ENCODE results near the gene PROZ. TPM values are rescaled to one million over a fixed set of nuclear protein-coding genes. Genes with fewer than 3 reads are reported as not detected.

PROZ gene
- total RNA-seq, 1 experiment from 2014 or later = not detected

DNA sequence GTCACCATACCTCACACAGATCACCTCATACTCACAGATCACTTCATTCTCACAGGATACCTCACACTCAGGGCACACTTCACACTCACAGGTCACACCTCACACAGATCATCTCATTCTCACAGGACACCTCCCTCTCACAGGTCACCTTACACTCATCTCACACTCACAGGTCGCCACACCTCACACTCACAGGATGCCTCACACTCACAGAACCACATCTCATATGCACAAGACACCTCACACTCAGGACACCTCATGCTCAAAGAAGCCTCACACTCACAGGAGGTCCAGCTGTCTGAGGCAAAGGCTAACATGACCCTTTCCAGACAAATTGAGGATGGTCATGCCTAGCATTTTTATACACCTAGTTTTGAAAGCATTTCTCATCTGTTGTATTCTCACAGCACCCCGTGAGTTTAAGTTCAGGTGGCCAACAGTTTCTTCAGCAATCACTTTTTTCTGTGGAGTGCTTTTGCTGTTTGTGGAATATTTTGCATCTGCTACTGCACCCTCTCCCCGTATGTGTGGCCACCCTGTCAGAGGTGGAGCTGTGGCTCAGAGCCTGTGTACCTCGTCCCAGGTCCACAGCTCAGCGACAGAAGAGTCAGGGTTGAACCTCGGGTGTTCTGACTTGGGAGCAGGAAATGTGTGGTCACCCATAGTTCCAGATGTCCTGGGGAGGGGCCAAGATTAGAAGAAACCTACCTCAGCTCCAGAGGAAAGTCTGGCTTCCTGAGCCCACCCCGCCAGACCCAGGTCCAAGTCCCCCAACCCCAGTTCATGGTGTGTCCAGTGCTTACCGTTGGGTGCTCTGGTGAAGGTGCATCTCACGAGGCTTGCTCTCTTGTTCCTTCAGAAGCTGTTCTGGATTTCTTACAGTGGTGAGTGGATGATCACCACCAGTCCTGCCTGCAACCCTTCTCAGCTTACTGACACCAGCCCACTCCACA is 45.3 kb upstream of the PROZ start:
- no peak overlapping the region for H2BK15ac ChIP-seq (ENCODE audit: low read depth, low read length)
- no peak for DNase-seq
- no peak overlapping the region for H2BK120ac ChIP-seq (ENCODE audit: low read depth, low read length, poor library complexity, severe bottlenecking)
- H3K4ac ChIP-seq (ENCODE audit: low read depth, low read length) = no peak overlapping the region
- peaks cover 29% of the 10 kb centered on the region; the same call in 1 of the 2 replicates for H3K27me3 ChIP-seq (ENCODE audit: insufficient read depth, low read length)
- no peak overlapping the region for H3K4me2 ChIP-seq (ENCODE audit: insufficient read depth, insufficient read length, low read length)
- no peaks in the 10 kb centered on the region for H4K20me1 ChIP-seq (ENCODE audit: control insufficient read depth, insufficient read depth, insufficient read length)
- H3K56ac ChIP-seq (ENCODE audit: insufficient read length, low read depth, low read length) = no peak overlapping the region
- Mint-ChIP-seq H3K27ac (no peak overlapping the region), H3K4me3 (no peak overlapping the region), H3K27me3 (ENCODE audit: low read depth) (peaks cover 39% of the 10 kb centered on the region), H3K9me3 (peaks cover 3 to 8% of the 10 kb centered on the region in 2 experiments; a peak in 4 of 5 replicates), H3K36me3 (ENCODE audit: insufficient read depth in 1 of 3, low read depth in 3 of 3) (peaks cover 3 to 5% (median 4%) of the 10 kb centered on the region in 3 experiments; a peak in 4 of 7 replicates), H3K4me1 (peaks cover 0 to 4% of the 10 kb centered on the region in 2 experiments; a peak in 1 of 4 replicates)
- H2AFZ ChIP-seq (ENCODE audit: low read length) = no peak overlapping the region
- no peak overlapping the region for H4K91ac ChIP-seq (ENCODE audit: insufficient read length, low read depth, low read length)
- peaks cover 4% of the 10 kb centered on the region for H3K23me2 ChIP-seq (ENCODE audit: insufficient read length, low read depth, low read length, poor library complexity, severe bottlenecking)
- H3K27ac ChIP-seq (ENCODE audit: insufficient read length, low read depth, low read length) = no peak overlapping the region
- no peak overlapping the region for H4K5ac ChIP-seq (ENCODE audit: insufficient read length, low read depth, low read length)
- no peak overlapping the region for H3T11ph ChIP-seq (ENCODE audit: low read length)
- no peak overlapping the region for H2BK5ac ChIP-seq (ENCODE audit: insufficient read length, low read length)
- no peak overlapping the region for H2BK12ac ChIP-seq (ENCODE audit: insufficient read length, low read depth, low read length)
- no CpG with 5 or more reads among the region's 9 CpGs for WGBS (ENCODE audit: extremely low coverage, insufficient read length, low lambda C conversion rate)
- H2AK5ac ChIP-seq (ENCODE audit: insufficient read length, low read length) = no peak overlapping the region
- H3K9me3 ChIP-seq (ENCODE audit: control insufficient read depth, low read depth, low read length) = no peaks in the 10 kb centered on the region
- H3K79me1 ChIP-seq (ENCODE audit: insufficient read depth, low read depth, low read length, poor library complexity, severe bottlenecking) = no peaks in the 10 kb centered on the region
- H2BK20ac ChIP-seq (ENCODE audit: low read depth, low read length, poor library complexity, severe bottlenecking) = no peak overlapping the region
- H4K8ac ChIP-seq (replicated peaks; ENCODE audit: insufficient read length, low read depth, low read length) = no peak overlapping the region
- no peaks in the 10 kb centered on the region for H3K79me2 ChIP-seq (ENCODE audit: insufficient read depth, low read length)
- H3K14ac ChIP-seq (ENCODE audit: insufficient read depth, low read length) = no peak overlapping the region
- no peak overlapping the region for H3K18ac ChIP-seq (ENCODE audit: insufficient read length, low read depth, low read length)
- H3K4me1 ChIP-seq (ENCODE audit: insufficient read depth, low read length) = no peaks in the 10 kb centered on the region
- H3K23ac ChIP-seq (ENCODE audit: insufficient read length, low read depth, low read length) = no peak overlapping the region
- H3K9ac ChIP-seq (ENCODE audit: extremely low read depth, insufficient read length, low read length) = no peak overlapping the region
- TF ChIP-seq, protein P1, sequence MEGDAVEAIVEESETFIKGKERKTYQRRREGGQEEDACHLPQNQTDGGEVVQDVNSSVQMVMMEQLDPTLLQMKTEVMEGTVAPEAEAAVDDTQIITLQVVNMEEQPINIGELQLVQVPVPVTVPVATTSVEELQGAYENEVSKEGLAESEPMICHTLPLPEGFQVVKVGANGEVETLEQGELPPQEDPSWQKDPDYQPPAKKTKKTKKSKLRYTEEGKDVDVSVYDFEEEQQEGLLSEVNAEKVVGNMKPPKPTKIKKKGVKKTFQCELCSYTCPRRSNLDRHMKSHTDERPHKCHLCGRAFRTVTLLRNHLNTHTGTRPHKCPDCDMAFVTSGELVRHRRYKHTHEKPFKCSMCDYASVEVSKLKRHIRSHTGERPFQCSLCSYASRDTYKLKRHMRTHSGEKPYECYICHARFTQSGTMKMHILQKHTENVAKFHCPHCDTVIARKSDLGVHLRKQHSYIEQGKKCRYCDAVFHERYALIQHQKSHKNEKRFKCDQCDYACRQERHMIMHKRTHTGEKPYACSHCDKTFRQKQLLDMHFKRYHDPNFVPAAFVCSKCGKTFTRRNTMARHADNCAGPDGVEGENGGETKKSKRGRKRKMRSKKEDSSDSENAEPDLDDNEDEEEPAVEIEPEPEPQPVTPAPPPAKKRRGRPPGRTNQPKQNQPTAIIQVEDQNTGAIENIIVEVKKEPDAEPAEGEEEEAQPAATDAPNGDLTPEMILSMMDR (conservative IDR thresholded peaks at IDR 0.05) = no peak

Measured in H9 (cell line).